GM23338 (cell line): ENCODE results near the gene EMILIN3. TPM values are rescaled to one million over a fixed set of nuclear protein-coding genes. Genes with fewer than 3 reads are reported as not detected.

Source experiments
- EZH2 ChIP-seq: fragments of 200-600 bp; sonication (generic); IDR thresholded peaks from one replicate; pipeline ENCODE4 v1.8.0; 2017; ENCODE audit warnings: antibody characterized with exemption, mild to moderate bottlenecking, low read depth; ENCODE audit not compliant: unreplicated experiment
- REST ChIP-seq: IDR thresholded peaks from one replicate; pipeline ENCODE4 v1.6.1; 2018; ENCODE audit warnings: antibody characterized with exemption; ENCODE audit not compliant: unreplicated experiment
- polyA plus RNA-seq: library from polyadenylated mRNA; unstranded; fragments of >200 nt; fragmentation: Nextera tagmentation; extraction: Ambion mirVana; gene quantifications from 2 replicates; pipeline ENCODE4 v1.2.1, GENCODE V29; 2016
- total RNA-seq: library from RNA; depleted of rRNA; stranded (reverse); fragments of >200 nt; shearing (Covaris generic); gene quantifications from 2 replicates; pipeline ENCODE4 v1.2.3, GENCODE V29; 2014
- TF ChIP-seq, protein P1 (sequence below): fragments of 250-450 bp; sonication (Bioruptor Pico); IDR thresholded peaks from 2 replicates; pipeline ENCODE4 v1.5.0; 2020; ENCODE audit warnings: mild to moderate bottlenecking, moderate library complexity

The EMILIN3 gene
- total and polyA plus RNA-seq, 2 experiments from 2014 or later = 0.53 to 6.6 TPM

DNA sequence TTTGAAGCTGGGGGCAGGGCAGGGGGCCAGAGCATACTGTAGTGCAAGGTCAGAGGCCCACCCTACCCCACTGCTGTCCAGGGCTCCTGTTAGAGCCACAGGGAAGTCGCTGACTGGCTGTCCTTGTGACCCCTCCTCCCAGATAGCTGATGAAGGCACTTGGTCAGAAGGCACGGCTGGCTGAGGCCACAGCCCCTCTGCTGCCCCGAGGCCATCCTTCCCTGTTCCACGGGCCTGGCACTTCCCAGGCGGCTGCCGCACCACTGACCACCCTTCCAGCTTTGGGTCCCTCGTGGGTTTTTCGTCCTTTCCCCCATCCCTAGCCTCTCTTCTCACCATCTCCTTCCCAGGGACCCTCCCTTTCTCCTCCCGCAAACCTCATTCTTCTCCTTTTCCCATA lies 9.2 kb upstream of the EMILIN3 start (continued):
- TF ChIP-seq, protein P1, sequence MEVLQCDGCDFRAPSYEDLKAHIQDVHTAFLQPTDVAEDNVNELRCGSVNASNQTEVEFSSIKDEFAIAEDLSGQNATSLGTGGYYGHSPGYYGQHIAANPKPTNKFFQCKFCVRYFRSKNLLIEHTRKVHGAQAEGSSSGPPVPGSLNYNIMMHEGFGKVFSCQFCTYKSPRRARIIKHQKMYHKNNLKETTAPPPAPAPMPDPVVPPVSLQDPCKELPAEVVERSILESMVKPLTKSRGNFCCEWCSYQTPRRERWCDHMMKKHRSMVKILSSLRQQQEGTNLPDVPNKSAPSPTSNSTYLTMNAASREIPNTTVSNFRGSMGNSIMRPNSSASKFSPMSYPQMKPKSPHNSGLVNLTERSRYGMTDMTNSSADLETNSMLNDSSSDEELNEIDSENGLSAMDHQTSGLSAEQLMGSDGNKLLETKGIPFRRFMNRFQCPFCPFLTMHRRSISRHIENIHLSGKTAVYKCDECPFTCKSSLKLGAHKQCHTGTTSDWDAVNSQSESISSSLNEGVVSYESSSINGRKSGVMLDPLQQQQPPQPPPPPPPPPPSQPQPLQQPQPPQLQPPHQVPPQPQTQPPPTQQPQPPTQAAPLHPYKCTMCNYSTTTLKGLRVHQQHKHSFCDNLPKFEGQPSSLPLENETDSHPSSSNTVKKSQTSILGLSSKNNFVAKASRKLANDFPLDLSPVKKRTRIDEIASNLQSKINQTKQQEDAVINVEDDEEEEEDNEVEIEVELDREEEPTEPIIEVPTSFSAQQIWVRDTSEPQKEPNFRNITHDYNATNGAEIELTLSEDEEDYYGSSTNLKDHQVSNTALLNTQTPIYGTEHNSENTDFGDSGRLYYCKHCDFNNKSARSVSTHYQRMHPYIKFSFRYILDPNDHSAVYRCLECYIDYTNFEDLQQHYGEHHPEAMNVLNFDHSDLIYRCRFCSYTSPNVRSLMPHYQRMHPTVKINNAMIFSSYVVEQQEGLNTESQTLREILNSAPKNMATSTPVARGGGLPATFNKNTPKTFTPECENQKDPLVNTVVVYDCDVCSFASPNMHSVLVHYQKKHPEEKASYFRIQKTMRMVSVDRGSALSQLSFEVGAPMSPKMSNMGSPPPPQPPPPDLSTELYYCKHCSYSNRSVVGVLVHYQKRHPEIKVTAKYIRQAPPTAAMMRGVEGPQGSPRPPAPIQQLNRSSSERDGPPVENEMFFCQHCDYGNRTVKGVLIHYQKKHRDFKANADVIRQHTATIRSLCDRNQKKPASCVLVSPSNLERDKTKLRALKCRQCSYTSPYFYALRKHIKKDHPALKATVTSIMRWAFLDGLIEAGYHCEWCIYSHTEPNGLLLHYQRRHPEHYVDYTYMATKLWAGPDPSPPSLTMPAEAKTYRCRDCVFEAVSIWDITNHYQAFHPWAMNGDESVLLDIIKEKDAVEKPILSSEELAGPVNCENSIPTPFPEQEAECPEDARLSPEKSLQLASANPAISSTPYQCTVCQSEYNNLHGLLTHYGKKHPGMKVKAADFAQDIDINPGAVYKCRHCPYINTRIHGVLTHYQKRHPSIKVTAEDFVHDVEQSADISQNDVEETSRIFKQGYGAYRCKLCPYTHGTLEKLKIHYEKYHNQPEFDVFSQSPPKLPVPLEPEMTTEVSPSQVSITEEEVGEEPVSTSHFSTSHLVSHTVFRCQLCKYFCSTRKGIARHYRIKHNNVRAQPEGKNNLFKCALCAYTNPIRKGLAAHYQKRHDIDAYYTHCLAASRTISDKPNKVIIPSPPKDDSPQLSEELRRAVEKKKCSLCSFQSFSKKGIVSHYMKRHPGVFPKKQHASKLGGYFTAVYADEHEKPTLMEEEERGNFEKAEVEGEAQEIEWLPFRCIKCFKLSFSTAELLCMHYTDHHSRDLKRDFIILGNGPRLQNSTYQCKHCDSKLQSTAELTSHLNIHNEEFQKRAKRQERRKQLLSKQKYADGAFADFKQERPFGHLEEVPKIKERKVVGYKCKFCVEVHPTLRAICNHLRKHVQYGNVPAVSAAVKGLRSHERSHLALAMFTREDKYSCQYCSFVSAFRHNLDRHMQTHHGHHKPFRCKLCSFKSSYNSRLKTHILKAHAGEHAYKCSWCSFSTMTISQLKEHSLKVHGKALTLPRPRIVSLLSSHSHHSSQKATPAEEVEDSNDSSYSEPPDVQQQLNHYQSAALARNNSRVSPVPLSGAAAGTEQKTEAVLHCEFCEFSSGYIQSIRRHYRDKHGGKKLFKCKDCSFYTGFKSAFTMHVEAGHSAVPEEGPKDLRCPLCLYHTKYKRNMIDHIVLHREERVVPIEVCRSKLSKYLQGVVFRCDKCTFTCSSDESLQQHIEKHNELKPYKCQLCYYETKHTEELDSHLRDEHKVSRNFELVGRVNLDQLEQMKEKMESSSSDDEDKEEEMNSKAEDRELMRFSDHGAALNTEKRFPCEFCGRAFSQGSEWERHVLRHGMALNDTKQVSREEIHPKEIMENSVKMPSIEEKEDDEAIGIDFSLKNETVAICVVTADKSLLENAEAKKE (CRISPR knock-in tag) = no peak
- TF ChIP-seq REST (no peak), EZH2 (no peak)
